Activated CD8-positive, alpha-beta memory T cell treated with anti-CD3 and anti-CD28 coated beads for 48 hours (primary cell): ENCODE measurements around the gene ZMIZ2.
"Not testable (repeated sequence)": the region's sequence is repeated elsewhere in the genome, so short reads cannot be mapped to it uniquely, and the experiment has no call there.

Source experiments
- DNase-seq, 3 experiments: peaks; one replicate each; pipeline ENCODE4 v3.0.0-alpha.2; 2020; ENCODE audit warnings: low read depth in 2 of 3, low spot score in 2 of 3

ZMIZ2 gene

DNA sequence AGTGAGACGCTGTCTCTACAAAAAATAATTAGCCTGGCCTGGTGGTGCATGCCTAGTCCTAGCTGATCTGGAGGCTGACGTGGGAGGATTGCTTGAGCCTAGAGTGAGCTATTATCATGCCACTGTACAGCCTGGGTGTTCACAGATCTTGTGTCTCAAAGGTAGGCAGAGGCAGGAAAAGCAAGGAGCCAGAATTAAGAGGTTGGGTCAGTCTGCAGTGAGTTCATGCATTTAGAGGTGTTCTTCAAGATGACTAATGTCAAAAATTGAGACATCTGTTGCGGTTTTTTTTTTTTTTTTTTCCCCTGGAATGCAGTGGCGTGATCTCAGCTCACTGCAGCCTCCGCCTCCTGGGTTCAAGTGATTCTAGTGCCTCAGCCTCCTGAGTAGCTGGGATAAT is 53.2 kb downstream of the ZMIZ2 start:
- DNase-seq = no peak

DNA sequence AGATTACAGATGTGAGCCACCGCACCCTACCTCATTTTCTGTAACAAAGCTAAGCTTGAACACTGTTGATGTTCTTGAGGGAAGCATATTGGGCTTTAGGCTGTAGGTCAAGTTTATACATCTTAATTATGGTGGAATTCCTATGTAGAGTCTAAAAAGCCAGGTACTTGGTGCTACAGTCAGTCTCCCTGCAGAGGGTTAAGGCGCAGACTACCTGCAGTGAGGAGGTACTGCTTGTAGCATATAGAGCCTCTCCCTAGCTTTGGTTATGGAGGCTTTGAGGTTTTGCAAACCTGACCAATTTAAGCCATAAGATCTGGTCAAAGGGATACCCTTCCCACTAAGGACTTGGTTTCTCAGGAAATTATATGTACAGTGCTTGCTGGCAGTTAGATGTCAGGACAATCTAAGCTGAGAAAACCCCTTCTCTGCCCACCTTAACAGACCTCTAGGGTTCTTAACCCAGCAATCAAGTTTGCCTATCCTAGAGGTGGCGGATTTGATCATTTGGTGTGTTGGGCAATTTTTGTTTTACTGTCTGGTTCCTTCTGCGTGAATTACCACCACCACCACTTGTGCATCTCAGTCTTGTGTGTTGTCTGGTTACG is 53.9 kb downstream of the ZMIZ2 start:
- DNase-seq = no peak

DNA sequence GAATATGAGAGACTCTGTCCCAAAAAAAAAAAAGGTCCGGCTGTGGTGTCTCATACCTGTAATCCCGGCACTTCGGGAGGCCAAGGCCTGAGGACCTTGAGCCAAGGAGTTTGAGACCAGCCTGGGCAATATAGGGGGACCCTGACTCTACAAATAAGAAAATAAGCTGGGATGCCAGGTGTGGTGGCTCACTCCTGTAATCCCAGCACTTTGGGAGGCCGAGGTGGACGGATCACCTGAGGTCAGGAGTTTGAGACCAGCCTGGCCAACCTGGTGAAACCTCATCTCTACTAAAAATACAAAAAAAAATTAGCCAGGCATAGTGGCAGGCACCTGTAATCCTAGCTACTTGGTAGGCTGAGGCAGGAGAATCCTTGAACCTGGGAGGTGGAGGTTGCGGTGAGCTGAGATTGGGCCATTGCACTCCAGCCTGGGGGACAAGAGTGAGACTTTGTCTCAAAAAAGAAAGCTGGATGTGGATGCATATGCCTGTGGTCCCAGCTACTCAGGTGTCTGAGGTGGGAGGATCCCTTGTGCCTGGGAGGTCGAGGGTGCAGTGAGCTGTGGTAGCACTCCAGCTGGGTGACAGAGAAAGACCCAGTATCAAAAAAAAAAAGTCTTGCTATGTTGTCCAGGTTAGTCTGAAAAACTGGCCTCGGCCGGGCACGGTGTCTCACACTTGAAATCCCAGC is 55.3 kb downstream of the ZMIZ2 start:
- DNase-seq = not testable (repeated sequence)

DNA sequence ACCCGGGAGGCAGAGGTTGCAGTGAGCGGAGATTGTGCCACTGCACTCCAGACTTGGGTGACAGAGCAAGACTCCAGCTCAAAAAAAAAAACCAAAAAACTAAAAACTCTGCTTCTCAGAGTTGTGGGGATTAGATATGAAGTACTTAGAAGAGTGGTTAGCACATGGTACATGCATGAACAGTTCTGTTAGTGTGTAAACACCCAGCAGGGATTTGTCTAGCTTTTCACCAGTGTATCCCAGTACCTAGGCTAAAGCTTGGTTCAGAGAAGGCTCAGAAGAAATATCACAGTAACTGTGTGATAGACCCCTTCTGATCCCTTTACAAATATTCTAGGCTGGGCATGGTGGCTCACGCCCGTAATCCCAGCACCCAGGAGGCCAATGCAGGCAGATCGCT is 57.3 kb downstream of the ZMIZ2 start:
- no peak for DNase-seq

GRCh38 chr7:44808914-44809393 is 60.3 kb downstream of the ZMIZ2 start:
- DNase-seq = no peak

GRCh38 chr7:44811093-44811492 is 62.4 kb downstream of the ZMIZ2 start:
- no peak for DNase-seq

DNA sequence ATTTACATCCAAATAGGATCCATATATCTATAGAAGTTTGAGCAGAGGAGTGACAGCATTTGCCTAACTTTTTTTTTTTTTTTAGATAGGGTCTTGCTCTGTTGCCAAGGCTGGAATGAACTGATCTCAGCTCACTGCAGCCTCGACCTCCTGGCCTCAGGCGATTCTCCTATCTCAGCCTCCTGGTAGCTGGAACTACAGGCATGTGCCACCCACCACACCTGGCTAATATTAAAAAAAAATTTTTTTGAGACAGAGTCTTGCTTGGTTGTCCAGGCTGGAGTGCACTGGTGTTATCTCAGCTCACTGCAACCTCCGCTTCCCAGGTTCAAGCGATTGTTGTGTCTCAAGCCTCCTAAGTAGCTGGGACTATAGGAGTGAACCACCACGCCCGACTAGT is 62.9 kb downstream of the ZMIZ2 start:
- no peak for DNase-seq

- no peak for DNase-seq
These were observed 66.3 kb downstream of the ZMIZ2 start for GRCh38 chr7:44814919-44815318.

DNA sequence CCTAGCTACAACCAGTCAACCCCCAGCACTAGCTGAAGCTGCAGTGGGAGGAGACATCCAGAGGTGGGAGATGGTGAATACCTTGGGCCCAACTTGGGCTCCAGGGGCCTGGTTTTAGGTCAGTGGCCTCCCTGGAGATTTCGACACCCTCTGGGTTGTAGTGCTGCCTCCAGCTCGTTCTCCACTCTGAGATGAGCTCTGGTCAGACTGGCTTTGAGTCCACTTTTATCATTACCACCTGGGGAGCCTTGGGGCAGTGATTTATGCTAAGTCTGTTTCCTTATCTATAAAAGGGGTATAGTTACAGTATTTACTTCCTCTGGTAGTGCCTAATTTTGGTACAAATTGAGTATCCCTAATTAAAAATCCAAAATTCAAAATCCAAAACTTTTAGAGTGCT is 70.6 kb downstream of the ZMIZ2 start:
- no peak for DNase-seq
